SK-N-SH (cell line): ENCODE measurements around the gene CIP2A. TPM values are rescaled to one million over a fixed set of nuclear protein-coding genes. Genes with fewer than 3 reads are reported as not detected.

ENCODE experiments used
- CTCF ChIA-PET: fragments of 300-600, 350-600 bp; formaldehyde crosslinking; extraction: SDS; loops from one replicate; lab custom pipeline; 2021; lab: Yijun Ruan, JAX
- POLR2A ChIA-PET: fragments of 350-600 bp; sonication (Branson Sonifier 250); formaldehyde crosslinking; extraction: SDS; loops from one replicate; lab custom pipeline; 2020; ENCODE audit warnings: antibody characterized with exemption, inconsistent platforms; lab: Yijun Ruan, JAX
- DNase-seq: peaks from one replicate; pipeline ENCODE4 v3.0.0; 2012
- H2AFZ ChIP-seq: fragments of 200-600 bp; sonication (generic); 2 replicates; pipeline ENCODE4 v1.8.1; 2016; ENCODE audit warnings: antibody characterized with exemption, mild to moderate bottlenecking, low read depth
- H3F3A ChIP-seq: fragments of 200-600 bp; sonication (generic); replicated peaks from 2 replicates; pipeline ENCODE3; 2016; ENCODE audit warnings: antibody characterized with exemption, mild to moderate bottlenecking; ENCODE audit not compliant: insufficient read depth
- H3K27ac ChIP-seq, 2 experiments: fragments of 200-500 bp in 1 of 2; fragments of 200-600 bp in 1 of 2; sonication (Bioruptor generic) in 1 of 2; sonication (generic), shearing (Covaris generic) in 1 of 2; 2 replicates each; pipeline versions ENCODE4 v1.5.1 to v1.6.1; 2014 to 2016; ENCODE audit warnings: low read depth in 2 of 2, inconsistent platforms in 1 of 2, low read length in 1 of 2, mild to moderate bottlenecking in 1 of 2, mixed read lengths in 1 of 2
- H3K27me3 ChIP-seq: fragments of 200-600 bp; sonication (generic), shearing (Covaris generic); 2 replicates; pipeline ENCODE4 v1.6.1; 2016; ENCODE audit warnings: mixed run types; ENCODE audit not compliant: insufficient read depth
- H3K36me3 ChIP-seq, 2 experiments: fragments of 200-500 bp in 1 of 2; fragments of 200-600 bp in 1 of 2; sonication (Bioruptor generic) in 1 of 2; sonication (generic) in 1 of 2; replicated peaks in 1 of 2; 2 replicates each; pipeline versions ENCODE3 to v1.5.1; 2014 to 2016; ENCODE audit warnings: low read length in 1 of 2, mild to moderate bottlenecking in 1 of 2; ENCODE audit not compliant: insufficient read depth in 2 of 2, control insufficient read depth in 1 of 2
- H3K4me1 ChIP-seq, 2 experiments: fragments of 200-500 bp in 1 of 2; fragments of 200-600 bp in 1 of 2; sonication (Bioruptor generic) in 1 of 2; sonication (generic), shearing (Covaris generic) in 1 of 2; 2 replicates each; pipeline versions ENCODE4 v1.5.1 to v1.6.1; 2014 to 2016; ENCODE audit warnings: low read depth in 1 of 2, low read length in 1 of 2, mixed run types in 1 of 2; ENCODE audit not compliant: insufficient read depth in 2 of 2, control insufficient read depth in 1 of 2
- H3K4me2 ChIP-seq: fragments of 200-600 bp; sonication (generic), shearing (Covaris generic); 2 replicates; pipeline ENCODE4 v1.6.1; 2017; ENCODE audit warnings: mixed run types
- H3K4me3 ChIP-seq, 2 experiments: fragments of 200-500 bp in 1 of 2; fragments of 200-600 bp in 1 of 2; sonication (Bioruptor generic) in 1 of 2; sonication (generic), shearing (Covaris generic) in 1 of 2; 2 replicates each; pipeline versions ENCODE4 v1.5.1 to v1.8.1; 2014 to 2016; ENCODE audit warnings: low read depth in 2 of 2, inconsistent platforms in 1 of 2, low read length in 1 of 2, mild to moderate bottlenecking in 1 of 2, mixed read lengths in 1 of 2, moderate library complexity in 1 of 2
- H3K79me2 ChIP-seq: fragments of 200-600 bp; sonication (generic); 2 replicates; pipeline ENCODE4 v1.8.1; 2017; ENCODE audit warnings: mild to moderate bottlenecking; ENCODE audit not compliant: insufficient read depth
- H3K9ac ChIP-seq: fragments of 200-600 bp; sonication (generic); 2 replicates; pipeline ENCODE4 v1.6.1; 2017; ENCODE audit warnings: mixed run types
- H3K9me2 ChIP-seq: fragments of 200-600 bp; sonication (generic); 2 replicates; pipeline ENCODE4 v1.6.1; 2017; ENCODE audit warnings: mixed run types
- H3K9me3 ChIP-seq: fragments of 200-600 bp; sonication (generic); 2 replicates; pipeline ENCODE4 v1.6.1; 2017; ENCODE audit warnings: mixed run types, mild to moderate bottlenecking, moderate library complexity
- H4K20me1 ChIP-seq: fragments of 200-600 bp; sonication (generic); 2 replicates; pipeline ENCODE4 v1.6.1; 2017; ENCODE audit warnings: mild to moderate bottlenecking, mixed run types; ENCODE audit not compliant: insufficient read depth
- CHD2 ChIP-seq: fragments of 150-350 bp; IDR thresholded peaks from 2 replicates; pipeline ENCODE4 v1.6.1; 2018; ENCODE audit warnings: low read length; ENCODE audit not compliant: partially characterized antibody
- CTCF ChIP-seq: fragments of 200-600 bp; sonication (generic); IDR thresholded peaks from 2 replicates; pipeline ENCODE4 v1.6.1; 2017; ENCODE audit warnings: antibody characterized with exemption, mild to moderate bottlenecking, moderate library complexity
- EP300 ChIP-seq, 2 experiments: IDR thresholded peaks; 2 replicates each; pipeline versions ENCODE4 v1.4.0 to v1.6.1; 2012; ENCODE audit warnings: borderline replicate concordance in 1 of 2, low read depth in 1 of 2, low read length in 1 of 2
- FOSL2 ChIP-seq: IDR thresholded peaks from 2 replicates; pipeline ENCODE4 v1.4.0; 2012; ENCODE audit warnings: low read depth, mild to moderate bottlenecking, moderate library complexity, borderline replicate concordance
- FOXJ3 ChIP-seq: sonication (generic); formaldehyde crosslinking; IDR thresholded peaks from 2 replicates; pipeline ENCODE4 v1.5.1; 2020; ENCODE audit warnings: mild to moderate bottlenecking, missing genetic modification reagents
- GATA2 ChIP-seq: sonication (generic); formaldehyde crosslinking; IDR thresholded peaks from 2 replicates; pipeline ENCODE4 v1.5.0; 2020; ENCODE audit warnings: mild to moderate bottlenecking, missing genetic modification reagents
- JUND ChIP-seq: IDR thresholded peaks from 2 replicates; pipeline ENCODE4 v1.4.0; 2012
- PBX3 ChIP-seq: IDR thresholded peaks from 2 replicates; pipeline ENCODE4; 2012
- RAD21 ChIP-seq: IDR thresholded peaks from 2 replicates; pipeline ENCODE4 v1.6.1; 2012; ENCODE audit warnings: mild to moderate bottlenecking, low read length
- RFX5 ChIP-seq: IDR thresholded peaks from 2 replicates; pipeline ENCODE4 v1.6.1; 2012; ENCODE audit warnings: mild to moderate bottlenecking, improper control_type of control experiment, low read length
- SIN3A ChIP-seq: IDR thresholded peaks from 2 replicates; pipeline ENCODE4 v1.6.1; 2012; ENCODE audit warnings: low read depth, mild to moderate bottlenecking, low read length, moderate library complexity, borderline replicate concordance
- TCF12 ChIP-seq: IDR thresholded peaks from 2 replicates; pipeline ENCODE4 v1.4.0; 2012
- TEAD4 ChIP-seq: IDR thresholded peaks from 2 replicates; pipeline ENCODE4 v1.4.0; 2012; ENCODE audit warnings: mild to moderate bottlenecking, borderline replicate concordance; ENCODE audit not compliant: insufficient read depth
- USF1 ChIP-seq: IDR thresholded peaks from 2 replicates; pipeline ENCODE4 v1.4.0; 2012; ENCODE audit warnings: low read depth, borderline replicate concordance
- ZBTB33 ChIP-seq: IDR thresholded peaks from 2 replicates; pipeline ENCODE4 v1.4.0; 2012; ENCODE audit warnings: low read depth, borderline replicate concordance
- WGBS: methylation state at CpG from one replicate; pipeline ENCODE4 v1.1.6; 2017; ENCODE audit warnings: low lambda C conversion rate; 5-methylcytosine and 5-hydroxymethylcytosine counted together
- polyA plus RNA-seq, 3 experiments: library from polyadenylated mRNA; depleted of rRNA; stranded (reverse); fragments of >200 nt; gene quantifications; 2 replicates each; pipeline ENCODE4 v1.2.3, GENCODE V29; 2012
- TF ChIP-seq, protein P1 (sequence below): IDR thresholded peaks from 2 replicates; pipeline ENCODE4 v1.6.1; 2012; ENCODE audit warnings: mild to moderate bottlenecking, low read depth, low read length, moderate library complexity

The CIP2A gene
- polyA plus RNA-seq, 1 of the 3 experiments (the other 2 are of a cell fraction) = 7.1 TPM

- Histone ChIP-seq H3K79me2 (peaks cover 22% of the 10 kb centered on the region), H3K27me3 (no peaks in the 10 kb centered on the region), H3K36me3 (peaks cover 68 to 80% of the 10 kb centered on the region in 2 experiments), H3K4me2 (no peak overlapping the region), H2AFZ (no peak overlapping the region), H3F3A (peaks cover 11% of the 10 kb centered on the region), H3K9me2 (no peaks in the 10 kb centered on the region), H3K4me3 (no peak overlapping the region), H3K9me3 (0 out of 2 replicates have a peak, but pooled peaks cover under 1% of the 10 kb centered on the region), H4K20me1 (no peaks in the 10 kb centered on the region), H3K4me1 (no peaks in the 10 kb centered on the region), H3K27ac (no peak overlapping the region), H3K9ac (no peak overlapping the region)
- ChIA-PET POLR2A (interaction anchor here (1.4 kb wide), 1 partner anchor 11 kb away, joined by 4 read pairs; the partner anchor contains the start of genes CIP2A and DZIP3), CTCF (interaction anchor here (0.8 to 1.6 kb wide), 3 partner anchors 25 to 88 kb away, joined by 3 to 4 read pairs (median 4); no protein-coding TSS in a partner anchor)
- WGBS = 96% methylated on average over 2 of the region's 2 CpGs
- DNase-seq = no peak
- TF ChIP-seq ZBTB33 (no peak), PBX3 (no peak), EP300 (IDR thresholded peaks at IDR 0.05; ENCODE audit: borderline replicate concordance in 1 of 2, low read depth in 1 of 2, low read length in 1 of 2) (no peak), TCF12 (no peak), TEAD4 (no peak), CHD2 (no peak), SIN3A (no peak), JUND (no peak), GATA2 (no peak), USF1 (no peak), FOXJ3 (CRISPR knock-in tag) (no peak), CTCF (no peak), FOSL2 (no peak), RFX5 (no peak), RAD21 (no peak)
- TF ChIP-seq, protein P1, sequence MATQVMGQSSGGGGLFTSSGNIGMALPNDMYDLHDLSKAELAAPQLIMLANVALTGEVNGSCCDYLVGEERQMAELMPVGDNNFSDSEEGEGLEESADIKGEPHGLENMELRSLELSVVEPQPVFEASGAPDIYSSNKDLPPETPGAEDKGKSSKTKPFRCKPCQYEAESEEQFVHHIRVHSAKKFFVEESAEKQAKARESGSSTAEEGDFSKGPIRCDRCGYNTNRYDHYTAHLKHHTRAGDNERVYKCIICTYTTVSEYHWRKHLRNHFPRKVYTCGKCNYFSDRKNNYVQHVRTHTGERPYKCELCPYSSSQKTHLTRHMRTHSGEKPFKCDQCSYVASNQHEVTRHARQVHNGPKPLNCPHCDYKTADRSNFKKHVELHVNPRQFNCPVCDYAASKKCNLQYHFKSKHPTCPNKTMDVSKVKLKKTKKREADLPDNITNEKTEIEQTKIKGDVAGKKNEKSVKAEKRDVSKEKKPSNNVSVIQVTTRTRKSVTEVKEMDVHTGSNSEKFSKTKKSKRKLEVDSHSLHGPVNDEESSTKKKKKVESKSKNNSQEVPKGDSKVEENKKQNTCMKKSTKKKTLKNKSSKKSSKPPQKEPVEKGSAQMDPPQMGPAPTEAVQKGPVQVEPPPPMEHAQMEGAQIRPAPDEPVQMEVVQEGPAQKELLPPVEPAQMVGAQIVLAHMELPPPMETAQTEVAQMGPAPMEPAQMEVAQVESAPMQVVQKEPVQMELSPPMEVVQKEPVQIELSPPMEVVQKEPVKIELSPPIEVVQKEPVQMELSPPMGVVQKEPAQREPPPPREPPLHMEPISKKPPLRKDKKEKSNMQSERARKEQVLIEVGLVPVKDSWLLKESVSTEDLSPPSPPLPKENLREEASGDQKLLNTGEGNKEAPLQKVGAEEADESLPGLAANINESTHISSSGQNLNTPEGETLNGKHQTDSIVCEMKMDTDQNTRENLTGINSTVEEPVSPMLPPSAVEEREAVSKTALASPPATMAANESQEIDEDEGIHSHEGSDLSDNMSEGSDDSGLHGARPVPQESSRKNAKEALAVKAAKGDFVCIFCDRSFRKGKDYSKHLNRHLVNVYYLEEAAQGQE = no peak
These were observed 11.2 kb downstream of the CIP2A start for GRCh38 chr3:108578064-108578463.
